Activated gamma-delta T cell treated with anti-CD3 and anti-CD28 coated beads, Interleukin-2, amount 50 U/mL, for 16 hours (primary cell): Measurements from ENCODE around the gene RUVBL1.
A peak's percentile ranks its signal among the peaks of the same experiment; 100 is the strongest.

Source experiments
- DNase-seq: peaks from one replicate; pipeline ENCODE4 v3.0.0-alpha.2; 2020; ENCODE audit warnings: low read depth

The RUVBL1 gene

DNA sequence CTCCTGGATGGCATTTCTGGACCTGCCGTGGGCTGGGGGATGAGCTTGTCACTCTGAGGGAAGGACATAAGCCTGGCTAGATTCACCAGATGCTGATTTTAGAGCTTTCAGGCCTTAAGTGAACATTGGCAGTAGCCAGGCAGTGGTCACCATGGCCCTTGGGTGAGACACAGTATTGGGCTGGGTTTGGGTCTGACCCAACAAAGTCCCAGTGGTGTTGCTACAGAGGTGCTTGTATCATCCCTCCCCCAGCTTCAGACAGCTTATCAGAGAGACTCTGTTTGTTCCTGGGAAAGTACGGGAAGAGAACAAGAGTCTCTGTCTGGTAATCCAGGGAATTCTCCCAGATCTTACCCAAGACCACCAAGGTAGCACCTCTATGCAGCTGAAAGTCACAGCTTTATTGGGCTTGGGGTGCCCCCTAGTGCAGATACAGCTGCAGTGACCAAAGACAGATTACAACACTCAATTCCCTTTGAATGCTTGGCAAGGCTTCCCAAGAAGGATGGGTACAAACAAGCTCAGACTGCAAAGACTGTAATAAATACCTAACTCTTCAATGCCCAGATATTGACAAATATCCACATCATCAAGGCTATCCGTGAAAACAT, 9.8 kb upstream of the RUVBL1 start:
- peak; percentile 25 for DNase-seq

DNA sequence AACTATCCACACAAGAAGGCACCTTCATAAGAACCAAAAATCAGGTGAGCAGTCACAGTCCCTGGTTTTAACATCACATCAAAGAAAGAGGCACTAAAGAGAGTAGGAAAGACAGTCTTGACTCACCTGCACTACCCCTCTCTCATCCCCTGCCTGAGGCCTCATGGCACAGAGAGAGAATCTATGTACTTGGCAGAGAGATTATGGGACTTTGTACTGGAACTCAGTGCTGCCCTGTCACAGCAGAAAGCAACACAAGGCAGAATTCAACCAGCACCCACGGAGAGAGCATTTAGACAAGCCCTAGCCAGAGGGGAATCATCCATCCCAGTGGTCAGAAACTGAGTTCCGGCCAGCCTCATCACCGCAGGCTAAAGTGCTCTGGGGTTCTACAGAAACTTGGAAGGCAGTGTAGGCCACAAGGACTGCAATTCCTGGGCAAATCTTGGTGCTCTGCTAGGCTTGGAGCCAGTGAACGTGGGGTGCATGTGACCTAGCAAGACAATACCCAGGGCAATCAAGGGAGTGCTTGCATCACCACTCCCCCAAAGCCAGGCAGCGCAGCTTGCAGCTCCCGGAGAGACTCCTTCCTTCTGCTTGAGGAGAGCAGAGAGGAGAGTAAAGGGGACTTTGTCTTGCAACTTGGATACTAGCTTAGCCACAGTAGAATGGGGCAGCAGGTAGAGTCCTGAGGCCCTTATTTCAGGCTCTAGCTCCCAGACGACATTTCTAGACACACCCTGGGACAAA, 8.5 kb upstream of the RUVBL1 start:
- no peak for DNase-seq

DNA sequence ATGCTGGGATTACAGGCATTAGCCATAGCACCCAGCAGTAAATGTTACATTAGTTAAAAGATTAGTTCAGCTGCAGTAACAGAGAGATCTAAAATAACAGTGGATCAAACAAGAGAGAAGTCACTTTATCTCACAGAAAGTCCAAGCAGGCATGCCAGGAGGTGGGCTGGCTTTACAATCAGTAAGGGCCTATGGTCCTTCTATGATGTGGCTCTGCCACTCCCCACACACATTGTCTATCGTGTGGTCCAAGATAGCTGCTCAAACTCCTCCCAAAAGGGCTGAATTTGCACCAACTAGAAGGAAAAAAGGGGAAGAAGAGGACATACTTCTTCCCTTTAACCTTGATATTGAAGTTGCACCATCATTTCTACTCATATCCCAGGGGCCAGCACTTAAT, 4.6 kb upstream of the RUVBL1 start:
- DNase-seq = no peak

DNA sequence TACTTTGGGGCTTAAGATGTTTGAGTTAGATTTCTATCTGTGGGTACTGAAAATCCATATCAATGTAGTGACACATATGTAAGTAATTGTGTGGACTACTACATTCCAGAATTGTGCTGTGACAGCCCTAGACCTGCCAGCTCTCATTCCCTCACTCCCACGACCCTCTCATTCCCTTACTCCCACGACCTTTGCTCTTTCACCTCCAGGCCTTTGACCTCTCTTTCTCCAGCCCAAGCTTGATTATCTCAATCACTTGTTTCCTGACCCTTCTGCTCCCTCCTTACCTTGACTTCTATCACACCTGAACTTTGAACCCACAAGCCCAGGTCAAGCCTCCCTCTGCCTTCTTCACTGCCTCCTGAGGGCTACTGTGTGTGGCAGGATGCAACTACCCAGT, 3.6 kb upstream of the RUVBL1 start:
- DNase-seq = no peak

DNA sequence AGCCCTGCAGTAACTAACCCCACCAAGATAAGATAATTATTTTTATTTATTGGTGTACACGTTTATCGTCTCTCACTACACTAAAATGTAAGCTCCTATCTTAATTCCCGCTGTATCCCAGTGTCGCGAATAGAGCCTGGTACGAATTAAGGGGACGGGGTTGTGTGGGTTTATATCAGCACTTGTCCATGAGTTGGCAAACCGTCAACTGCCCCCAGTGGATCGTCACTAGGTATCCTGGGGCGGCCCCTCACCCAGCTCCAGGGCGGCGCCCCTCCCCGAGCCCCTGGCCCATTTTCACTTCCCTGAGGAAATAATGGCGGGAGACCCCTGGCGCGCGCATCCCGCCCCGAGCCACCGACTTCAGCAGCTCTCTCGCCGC, 465 bp downstream of the RUVBL1 start:
- DNase-seq = no peak

DNA sequence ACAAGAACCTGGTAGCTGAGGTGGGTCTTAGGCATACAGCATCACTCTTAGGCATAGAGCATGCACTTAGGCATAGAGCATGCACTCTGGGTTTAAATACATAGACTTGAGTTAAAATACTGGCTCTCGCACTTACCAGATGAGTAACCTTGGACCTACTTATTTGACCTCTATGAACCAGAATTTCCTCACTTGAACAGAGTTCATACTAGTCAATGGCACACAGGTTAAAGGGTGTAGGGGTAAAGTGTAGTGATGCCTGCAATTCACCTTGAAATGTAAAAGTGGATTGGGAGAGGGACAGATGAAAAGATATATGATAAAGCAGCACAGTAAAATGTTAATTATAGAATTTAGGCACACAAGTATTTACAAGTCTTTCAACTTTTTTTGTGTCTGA, 1.6 kb downstream of the RUVBL1 start:
- DNase-seq = no peak

DNA sequence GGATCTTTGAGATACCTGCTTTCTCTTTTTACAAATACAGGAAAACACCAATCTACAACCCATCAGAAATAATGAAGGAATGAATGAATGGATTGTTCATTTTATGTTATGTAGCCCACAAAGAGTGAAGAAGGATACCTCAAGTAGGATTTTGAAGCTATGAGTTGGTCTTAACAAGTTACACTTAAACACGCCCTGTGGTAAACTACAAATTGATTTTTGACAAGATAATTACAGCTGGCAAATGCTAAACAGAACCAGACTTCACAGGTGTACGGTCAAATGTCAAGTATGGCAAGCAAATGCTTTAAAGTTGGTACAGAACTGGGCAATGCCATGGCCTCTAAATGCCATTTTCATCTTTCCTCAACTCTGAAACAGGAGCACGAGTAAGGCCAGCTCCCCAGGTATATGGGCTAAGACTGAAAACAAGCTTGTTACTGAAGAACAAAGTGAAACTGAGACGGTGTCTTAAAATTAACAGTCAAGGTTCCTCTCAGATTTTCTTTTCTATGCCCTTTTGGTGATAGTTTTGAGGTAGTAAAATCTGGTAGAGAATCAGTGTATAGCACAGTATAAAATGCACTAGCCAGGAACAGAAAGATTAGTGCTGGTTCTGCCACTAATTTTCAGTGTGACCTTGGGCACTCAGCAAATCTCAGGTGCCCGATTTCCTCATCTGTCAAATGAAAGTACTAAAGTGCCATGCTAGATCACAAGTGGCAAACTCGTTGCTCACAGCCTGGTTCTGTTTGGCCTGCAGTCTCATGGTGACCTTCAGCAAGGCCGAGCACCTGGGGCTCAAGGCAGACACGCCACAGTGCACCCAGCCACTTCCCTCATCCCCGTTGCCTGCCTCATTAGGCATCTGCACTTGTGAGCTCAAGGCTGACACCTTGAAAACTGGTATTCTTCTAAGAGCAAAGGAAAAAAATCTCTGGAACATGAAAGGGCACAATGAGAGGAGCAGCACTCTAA, 9.5 kb downstream of the RUVBL1 start:
- DNase-seq = no peak

DNA sequence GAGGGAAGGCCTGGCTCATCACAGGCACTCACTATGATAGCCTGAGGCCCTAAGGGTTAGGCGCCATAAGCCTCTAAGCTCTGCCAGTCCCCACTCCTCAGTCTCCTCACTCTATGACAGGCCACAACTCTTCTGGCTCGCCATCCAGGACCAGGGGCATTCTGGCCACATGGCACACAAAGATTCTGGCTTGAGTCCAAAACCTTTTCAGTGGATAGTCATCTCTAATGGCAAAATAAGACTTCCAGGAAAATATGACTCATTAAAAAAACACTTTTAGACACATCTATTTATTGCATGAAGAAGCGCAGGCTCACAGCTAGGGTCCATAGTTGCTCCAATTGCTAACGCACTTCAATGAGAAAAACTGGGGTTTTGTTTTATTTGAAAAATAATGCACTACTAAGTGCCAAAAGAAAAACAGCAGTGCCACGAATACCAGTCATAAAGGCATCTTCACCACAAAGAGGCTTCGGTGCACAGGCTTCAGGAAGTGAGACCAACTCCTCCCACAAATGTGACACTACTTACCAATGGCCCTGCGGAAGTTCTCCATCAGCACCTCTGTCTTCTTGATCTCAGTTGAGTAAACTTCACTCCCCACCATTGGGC, 11.1 kb downstream of the RUVBL1 start:
- peak; percentile 13 for DNase-seq

DNA sequence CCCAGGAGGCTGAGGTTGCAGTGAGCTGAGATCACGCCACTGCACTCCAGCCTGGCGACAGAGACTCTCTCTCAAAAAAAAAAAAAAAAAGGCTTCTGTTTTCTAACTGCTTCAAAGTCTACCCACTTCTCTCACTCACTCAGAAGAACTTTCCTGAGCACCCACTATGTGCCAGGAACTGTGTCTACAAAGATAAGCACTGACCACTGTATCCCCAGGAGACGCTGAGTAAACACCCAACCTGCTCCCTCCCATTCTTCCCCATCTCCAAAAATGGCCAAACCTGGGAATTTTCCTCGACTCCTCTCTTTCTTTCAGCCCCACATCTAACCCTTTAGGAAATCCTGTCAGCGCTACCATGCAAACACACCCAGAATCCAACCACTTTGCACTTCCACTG, 12.5 kb downstream of the RUVBL1 start:
- DNase-seq = no peak

DNA sequence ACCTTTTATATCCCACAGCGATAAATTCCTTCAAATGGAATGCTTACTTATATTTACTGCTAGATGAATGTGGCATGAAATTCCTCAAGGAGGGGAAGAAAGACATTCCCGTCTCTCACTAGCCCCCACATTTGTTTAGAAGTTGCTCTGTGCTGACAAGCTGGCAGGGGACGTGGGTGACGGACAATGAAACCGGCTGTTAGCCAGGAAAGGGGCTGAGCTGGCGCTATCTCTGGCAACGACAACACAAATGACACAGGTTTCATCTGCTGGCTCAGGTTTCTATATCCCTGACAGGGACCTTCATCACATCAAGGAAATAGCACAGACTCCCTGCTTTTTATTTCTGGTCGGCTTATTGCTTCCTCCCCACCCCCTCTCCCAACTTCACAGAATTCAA, 15.8 kb downstream of the RUVBL1 start:
- DNase-seq = no peak

DNA sequence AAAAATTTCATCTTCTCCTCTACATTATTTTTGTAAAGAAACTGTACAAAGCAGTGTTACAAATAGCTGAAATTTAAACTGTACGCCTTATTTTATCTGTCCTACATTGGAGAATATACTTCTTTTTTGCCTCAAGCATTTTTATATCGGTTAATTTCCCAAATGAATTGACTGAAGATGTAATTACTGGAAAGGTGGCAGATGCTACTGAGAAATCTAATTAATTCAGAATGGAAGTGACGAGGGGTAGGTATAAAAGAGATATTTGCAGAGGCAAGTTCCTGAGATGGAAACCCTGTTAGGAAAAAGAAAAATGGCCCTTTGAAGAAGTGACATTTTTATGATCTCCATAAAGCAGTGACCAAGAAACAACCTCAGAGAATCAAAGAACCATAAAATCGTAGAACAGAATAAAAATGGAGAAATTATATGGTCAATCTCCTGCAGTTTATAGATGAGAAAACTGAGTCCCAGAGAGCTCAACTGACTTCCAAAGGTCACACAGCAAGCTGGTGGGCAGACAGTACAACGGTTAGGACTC, 20.4 kb downstream of the RUVBL1 start:
- DNase-seq = no peak

DNA sequence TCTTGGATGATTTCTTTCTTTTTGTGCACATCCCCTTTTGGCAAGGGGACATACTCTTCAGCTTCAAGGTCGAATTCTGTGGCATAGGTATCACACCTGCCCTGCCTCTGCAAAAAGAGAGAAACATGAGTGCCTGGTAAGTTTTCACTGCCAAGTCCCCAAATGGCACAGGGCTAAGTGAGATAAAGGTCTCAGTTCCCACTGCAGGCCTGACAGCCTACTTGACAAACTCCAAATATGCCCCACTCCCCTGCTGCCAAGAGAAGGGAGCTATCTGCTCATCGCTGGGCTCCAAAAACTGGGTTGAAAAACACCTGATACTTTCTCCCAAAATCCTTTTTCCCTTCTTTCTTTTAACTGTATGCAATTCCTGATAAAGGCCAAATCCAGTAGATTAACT, 23.0 kb downstream of the RUVBL1 start:
- DNase-seq = no peak

DNA sequence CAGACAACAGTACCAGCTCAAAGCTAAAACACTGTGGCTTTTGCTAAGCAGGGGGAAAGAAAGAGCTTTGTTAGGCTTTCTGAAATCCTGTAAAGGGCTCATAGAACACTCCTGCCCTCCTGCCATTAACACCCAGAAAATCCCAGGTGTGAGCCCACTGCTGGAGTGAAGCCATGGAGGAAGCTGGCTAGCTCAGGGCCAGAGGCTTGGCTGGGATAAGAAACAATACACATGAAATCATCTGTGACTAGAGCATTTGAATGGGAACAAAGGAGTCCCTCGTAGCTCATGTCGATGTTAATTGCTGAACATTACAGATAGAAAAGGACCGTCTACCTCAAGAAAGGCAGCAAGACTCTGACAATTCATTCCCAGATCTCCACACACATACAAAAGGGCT, 23.5 kb downstream of the RUVBL1 start:
- DNase-seq = no peak

DNA sequence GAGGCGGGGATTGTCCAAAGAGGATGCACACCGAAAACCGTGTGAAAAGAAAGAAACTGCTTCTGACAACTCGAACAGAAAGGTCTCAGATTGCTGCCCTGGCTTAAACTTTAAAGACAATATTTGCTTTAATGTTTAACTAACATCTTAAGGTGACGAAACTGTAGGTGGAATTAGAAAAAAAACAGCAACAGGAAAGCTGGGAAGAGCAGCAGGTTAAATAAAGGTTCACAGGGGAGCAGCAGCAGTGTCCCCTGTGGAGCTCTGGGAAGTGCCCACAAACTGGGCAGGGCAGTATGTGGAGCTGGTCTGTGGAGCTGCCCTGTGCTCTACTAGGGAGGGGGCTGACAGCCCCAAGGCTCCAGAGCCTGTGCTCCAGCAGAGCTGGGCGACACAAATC, 25.4 kb downstream of the RUVBL1 start:
- DNase-seq = no peak

DNA sequence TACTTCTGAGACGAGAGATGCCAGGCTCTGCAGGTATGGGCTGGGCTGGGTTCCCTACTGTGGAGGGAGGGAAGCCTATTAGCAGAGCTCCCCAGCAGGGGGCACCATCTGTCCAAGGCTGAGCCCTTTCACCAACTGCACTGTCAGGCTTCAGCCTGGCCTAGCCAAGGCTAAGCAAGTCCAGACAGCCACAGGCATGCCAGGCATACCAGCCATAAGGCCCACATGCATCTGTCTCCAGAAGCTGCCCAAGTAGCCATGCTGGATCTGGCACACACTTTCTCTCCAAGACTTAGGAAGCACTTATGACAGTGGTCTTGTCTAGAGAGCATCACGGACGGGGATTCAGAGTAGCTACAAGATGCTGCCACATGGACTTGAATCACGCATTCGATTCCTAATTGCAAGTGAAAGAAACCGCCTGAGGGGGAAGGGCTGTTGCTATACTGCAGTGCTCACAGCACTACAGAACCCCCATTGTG, 28.3 kb downstream of the RUVBL1 start:
- peak; percentile 56 for DNase-seq

DNA sequence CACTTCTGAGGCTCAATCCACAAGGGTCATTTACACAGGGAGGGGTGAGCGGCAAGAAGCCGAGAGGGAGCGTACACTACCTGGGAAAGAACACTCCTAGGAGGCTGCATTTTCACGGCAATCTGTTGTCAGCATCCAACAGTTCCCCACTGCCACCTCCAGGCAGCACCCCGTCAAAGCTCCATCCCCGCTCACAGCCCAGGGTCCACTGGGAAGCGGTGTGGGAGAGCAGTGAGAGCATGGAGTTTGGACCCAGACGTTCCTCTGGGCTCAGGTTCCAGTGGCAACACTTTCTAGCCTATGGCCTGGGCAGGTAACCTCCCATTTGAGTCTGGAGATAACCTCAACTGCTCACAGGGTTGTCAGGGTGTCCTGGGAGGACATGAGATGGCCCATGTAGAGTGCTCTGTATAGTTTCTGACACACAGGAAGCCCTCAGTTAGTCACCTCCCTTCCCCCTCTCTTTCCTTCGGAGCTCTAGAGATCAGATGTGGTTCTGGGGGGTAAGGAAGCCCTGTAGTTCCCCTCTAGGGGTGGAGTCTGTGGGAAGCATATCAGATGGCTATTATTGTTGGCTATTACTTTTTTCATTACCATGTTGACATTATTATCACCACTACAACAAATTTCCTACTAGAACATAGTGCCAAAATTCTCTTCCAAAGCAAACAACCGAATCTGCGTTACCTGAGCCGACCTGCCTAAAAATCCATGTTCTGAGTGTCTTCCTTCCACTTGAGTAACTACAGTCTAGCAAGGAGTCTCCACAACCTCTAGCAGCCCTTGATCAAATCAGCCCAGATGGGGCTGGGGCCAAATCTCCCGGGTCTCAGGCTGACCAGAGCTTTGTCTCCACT, 29.1 kb downstream of the RUVBL1 start:
- no peak for DNase-seq

DNA sequence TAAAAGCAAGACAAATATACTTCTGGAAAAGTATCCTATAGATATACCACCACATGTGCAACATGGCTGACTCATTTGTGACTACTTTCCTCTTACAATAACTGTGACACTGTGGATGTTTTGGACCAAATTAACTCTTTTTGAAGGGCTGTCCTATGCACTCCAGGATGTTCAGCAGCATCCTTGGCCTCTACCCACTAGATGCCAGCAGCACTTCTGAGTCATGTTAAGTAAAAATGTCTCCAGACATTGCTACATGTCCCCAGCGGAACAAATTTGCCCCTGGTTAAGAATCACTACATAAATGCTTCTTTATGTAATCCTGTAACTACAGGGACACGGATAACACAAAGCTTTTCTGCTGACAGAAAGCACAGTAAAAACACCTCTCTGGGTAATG, 32.0 kb downstream of the RUVBL1 start:
- DNase-seq = no peak

DNA sequence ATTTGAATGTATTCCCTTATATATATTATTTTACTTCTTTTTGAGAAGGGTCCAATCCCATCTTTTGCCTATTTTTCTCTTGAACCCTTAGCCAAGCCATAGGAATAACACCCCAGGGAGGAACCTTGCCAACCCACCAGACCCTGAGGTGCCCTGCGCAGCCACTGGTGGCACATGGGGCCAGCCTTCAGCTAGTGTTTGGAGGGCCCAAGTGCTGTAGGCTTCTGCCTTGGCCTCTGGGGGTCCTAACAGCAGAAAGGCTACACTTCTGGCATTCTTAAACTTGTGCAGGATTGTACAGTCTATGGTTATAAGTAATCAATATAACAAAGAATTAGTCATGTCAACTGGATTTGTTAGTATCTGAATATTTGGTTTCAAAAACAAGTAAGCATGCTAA, 34.5 kb downstream of the RUVBL1 start:
- DNase-seq = no peak

DNA sequence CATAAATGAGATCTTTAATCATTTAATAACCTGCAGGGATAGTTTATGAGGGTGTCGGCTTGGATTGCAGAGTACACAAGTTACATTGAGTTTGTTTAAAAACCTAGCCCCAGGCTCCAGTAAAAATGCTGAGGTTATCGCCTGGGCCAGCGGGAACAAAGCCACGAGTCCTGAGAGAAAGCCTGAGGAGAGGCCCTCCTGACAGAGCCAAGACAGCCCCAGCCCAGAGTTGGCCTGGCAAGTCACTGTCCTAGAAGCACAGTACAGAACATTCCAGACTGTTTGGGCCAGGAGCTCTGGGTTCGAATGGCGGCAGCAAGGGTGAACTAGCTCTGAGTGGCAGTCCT, 39.0 kb downstream of the RUVBL1 start:
- no peak for DNase-seq

DNA sequence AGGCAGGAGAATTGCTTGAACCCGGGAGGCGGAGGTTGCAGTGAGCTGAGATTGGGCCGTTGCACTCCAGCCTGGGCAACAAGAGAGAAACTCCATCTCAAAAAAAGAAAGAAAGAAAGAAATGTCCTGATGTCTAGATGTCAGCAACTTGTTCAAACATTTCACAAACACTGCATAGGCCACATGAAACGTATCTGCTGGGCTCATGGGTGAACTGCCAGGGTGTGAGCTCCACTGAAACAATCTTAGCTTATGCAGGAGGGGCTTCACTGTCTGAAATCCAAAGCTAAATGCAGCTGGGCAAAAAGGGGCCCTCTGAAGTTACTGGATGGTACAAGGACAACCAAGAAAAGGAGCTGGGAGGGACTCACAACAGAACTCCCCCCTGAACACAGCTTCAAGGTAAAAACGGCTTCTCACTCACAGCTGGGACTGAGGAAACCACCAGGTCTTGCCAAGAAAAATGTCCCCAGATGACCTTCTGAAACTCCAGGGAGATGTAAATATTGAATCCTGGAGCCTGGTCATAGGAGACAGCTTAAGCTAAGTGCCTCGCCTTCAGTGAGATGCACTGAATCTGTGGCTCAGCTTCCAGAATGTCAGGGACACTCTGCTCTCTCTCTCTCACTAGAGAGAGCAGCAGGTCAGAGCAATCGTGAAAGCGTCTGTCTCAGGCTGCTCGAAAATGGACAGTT, 39.5 kb downstream of the RUVBL1 start:
- DNase-seq = no peak

DNA sequence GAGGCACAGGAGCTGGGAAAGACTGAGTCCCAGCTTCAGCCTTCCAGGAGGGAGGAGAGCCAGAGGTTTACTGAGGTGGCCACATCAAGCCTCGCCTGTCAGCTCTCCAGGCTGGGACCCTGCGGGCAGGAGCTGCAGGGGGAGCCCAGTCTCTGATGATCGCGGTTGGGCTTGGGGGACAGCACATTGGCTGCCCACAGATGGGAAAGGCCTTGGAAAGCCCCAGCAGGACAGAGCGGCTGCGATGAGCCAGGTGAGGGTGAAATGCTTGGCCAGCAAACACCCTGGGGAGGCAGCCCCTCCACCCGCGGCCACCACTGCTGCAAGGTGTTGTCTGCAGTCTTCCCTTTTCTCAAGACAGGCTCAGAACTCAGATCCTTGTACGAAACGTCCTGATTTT, 40.2 kb downstream of the RUVBL1 start:
- DNase-seq = no peak
